ENCODE results near the gene WTAP. TPM values are rescaled to one million over a fixed set of nuclear protein-coding genes. Genes with fewer than 3 reads are reported as not detected.
"Not testable (repeated sequence)": the region's sequence is repeated elsewhere in the genome, so short reads cannot be mapped to it uniquely, and the experiment has no call there.

The WTAP gene
- total RNA-seq, 1 experiment from 2014 or later = 138 TPM

GRCh38 chr6:159730332-159730676, 3.0 kb downstream of the WTAP start:
- Histone ChIP-seq H2BK12ac (ENCODE audit: insufficient read length, low read depth, low read length) (no peak overlapping the region), H2BK15ac (ENCODE audit: low read depth, low read length) (no peak overlapping the region), H3K27me3 (ENCODE audit: insufficient read depth, low read length) (no peaks in the 10 kb centered on the region), H4K5ac (ENCODE audit: insufficient read length, low read depth, low read length) (no peak overlapping the region), H3K4me2 (ENCODE audit: insufficient read depth, insufficient read length, low read length) (no peak overlapping the region), H3K4me1 (ENCODE audit: insufficient read depth, low read length) (no peaks in the 10 kb centered on the region), H3K9ac (ENCODE audit: extremely low read depth, insufficient read length, low read length) (no peak overlapping the region), H3K23ac (ENCODE audit: insufficient read length, low read depth, low read length) (no peak overlapping the region), H3K79me1 (ENCODE audit: insufficient read depth, low read depth, low read length, poor library complexity, severe bottlenecking) (no peaks in the 10 kb centered on the region), H3K27ac (ENCODE audit: insufficient read length, low read depth, low read length) (no peak overlapping the region), H3K79me2 (ENCODE audit: insufficient read depth, low read length) (peaks cover 73% of the 10 kb centered on the region), H3K4ac (ENCODE audit: low read depth, low read length) (no peak overlapping the region), H2AK5ac (ENCODE audit: insufficient read length, low read length) (no peak overlapping the region), H3K9me3 (ENCODE audit: control insufficient read depth, low read depth, low read length) (no peaks in the 10 kb centered on the region), H2BK20ac (ENCODE audit: low read depth, low read length, poor library complexity, severe bottlenecking) (no peak overlapping the region), H4K91ac (ENCODE audit: insufficient read length, low read depth, low read length) (no peak overlapping the region), H3K14ac (ENCODE audit: insufficient read depth, low read length) (no peak overlapping the region), H2BK5ac (ENCODE audit: insufficient read length, low read length) (no peak overlapping the region), H4K8ac (replicated peaks; ENCODE audit: insufficient read length, low read depth, low read length) (no peak overlapping the region), H3T11ph (ENCODE audit: low read length) (no peak overlapping the region), H2AFZ (ENCODE audit: low read length) (no peak overlapping the region), H2BK120ac (ENCODE audit: low read depth, low read length, poor library complexity, severe bottlenecking) (no peak overlapping the region), H3K23me2 (ENCODE audit: insufficient read length, low read depth, low read length, poor library complexity, severe bottlenecking) (peaks cover 3% of the 10 kb centered on the region), H3K18ac (ENCODE audit: insufficient read length, low read depth, low read length) (no peak overlapping the region), H3K56ac (ENCODE audit: insufficient read length, low read depth, low read length) (no peak overlapping the region), H4K20me1 (ENCODE audit: control insufficient read depth, insufficient read depth, insufficient read length) (no peaks in the 10 kb centered on the region)
- no peak overlapping the region for H3K27ac Mint-ChIP-seq
- no peaks in the 10 kb centered on the region; a peak in 2 of 5 replicates for H3K9me3 Mint-ChIP-seq
- peaks cover 19 to 28% of the 10 kb centered on the region in 2 experiments for H3K4me1 Mint-ChIP-seq
- peaks cover 13 to 24% (median 22%) of the 10 kb centered on the region in 3 experiments for H3K36me3 Mint-ChIP-seq (ENCODE audit: insufficient read depth in 1 of 3, low read depth in 3 of 3)
- WGBS (ENCODE audit: extremely low coverage, insufficient read length, low lambda C conversion rate) = no CpG with 5 or more reads among the region's 6 CpGs
- no peaks in the 10 kb centered on the region; the same call in 1 of the 2 replicates for H3K27me3 Mint-ChIP-seq (ENCODE audit: low read depth)
- peak overlapping the region in 1 of 2 experiments; percentile 50; a peak in 1 of 5 replicates for H3K4me3 Mint-ChIP-seq
- TF ChIP-seq, protein P1, sequence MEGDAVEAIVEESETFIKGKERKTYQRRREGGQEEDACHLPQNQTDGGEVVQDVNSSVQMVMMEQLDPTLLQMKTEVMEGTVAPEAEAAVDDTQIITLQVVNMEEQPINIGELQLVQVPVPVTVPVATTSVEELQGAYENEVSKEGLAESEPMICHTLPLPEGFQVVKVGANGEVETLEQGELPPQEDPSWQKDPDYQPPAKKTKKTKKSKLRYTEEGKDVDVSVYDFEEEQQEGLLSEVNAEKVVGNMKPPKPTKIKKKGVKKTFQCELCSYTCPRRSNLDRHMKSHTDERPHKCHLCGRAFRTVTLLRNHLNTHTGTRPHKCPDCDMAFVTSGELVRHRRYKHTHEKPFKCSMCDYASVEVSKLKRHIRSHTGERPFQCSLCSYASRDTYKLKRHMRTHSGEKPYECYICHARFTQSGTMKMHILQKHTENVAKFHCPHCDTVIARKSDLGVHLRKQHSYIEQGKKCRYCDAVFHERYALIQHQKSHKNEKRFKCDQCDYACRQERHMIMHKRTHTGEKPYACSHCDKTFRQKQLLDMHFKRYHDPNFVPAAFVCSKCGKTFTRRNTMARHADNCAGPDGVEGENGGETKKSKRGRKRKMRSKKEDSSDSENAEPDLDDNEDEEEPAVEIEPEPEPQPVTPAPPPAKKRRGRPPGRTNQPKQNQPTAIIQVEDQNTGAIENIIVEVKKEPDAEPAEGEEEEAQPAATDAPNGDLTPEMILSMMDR (conservative IDR thresholded peaks at IDR 0.05) = no peak
- no peak for DNase-seq

DNA sequence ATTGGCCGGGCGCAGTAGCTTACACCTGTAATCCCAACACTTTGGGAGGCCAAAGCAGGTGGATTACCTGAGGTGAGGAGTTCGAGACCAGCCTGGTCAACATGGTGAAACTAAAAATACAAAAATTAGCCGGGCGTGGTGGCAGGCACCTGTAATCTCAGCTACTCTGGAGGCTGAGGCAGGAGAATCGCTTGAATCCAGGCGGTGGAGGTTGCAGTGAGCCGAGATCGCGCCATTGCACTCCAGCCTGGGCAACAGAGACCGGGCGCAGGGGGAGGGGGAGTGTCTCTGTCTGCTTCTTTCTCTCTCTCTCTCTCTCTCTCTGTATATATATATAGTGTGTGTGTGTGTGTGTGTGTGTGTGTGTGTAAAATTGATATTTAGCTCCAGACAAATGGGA, 5.2 kb downstream of the WTAP start:
- H4K5ac ChIP-seq (ENCODE audit: insufficient read length, low read depth, low read length) = not testable (repeated sequence)
- H3K27ac Mint-ChIP-seq = 0 out of 7 replicates have a peak overlapping the region, but pooled peaks of 1 of the 3 experiments have one; percentile 70

More for the DNA sequence above, 5.2 kb downstream of the WTAP start:
- not testable (repeated sequence) for H3K4me3 Mint-ChIP-seq; H2BK20ac ChIP-seq (ENCODE audit: low read depth, low read length, poor library complexity, severe bottlenecking); H3K23ac ChIP-seq (ENCODE audit: insufficient read length, low read depth, low read length); H3K23me2 ChIP-seq (ENCODE audit: insufficient read length, low read depth, low read length, poor library complexity, severe bottlenecking); H3K27me3 ChIP-seq (ENCODE audit: insufficient read depth, low read length); H2AFZ ChIP-seq (ENCODE audit: low read length); H3T11ph ChIP-seq (ENCODE audit: low read length); H3K56ac ChIP-seq (ENCODE audit: insufficient read length, low read depth, low read length); H4K91ac ChIP-seq (ENCODE audit: insufficient read length, low read depth, low read length); H3K18ac ChIP-seq (ENCODE audit: insufficient read length, low read depth, low read length); H4K8ac ChIP-seq (replicated peaks; ENCODE audit: insufficient read length, low read depth, low read length); DNase-seq; H2BK5ac ChIP-seq (ENCODE audit: insufficient read length, low read length); H3K27me3 Mint-ChIP-seq (ENCODE audit: low read depth); H3K4me1 ChIP-seq (ENCODE audit: insufficient read depth, low read length); H3K9me3 Mint-ChIP-seq; H3K14ac ChIP-seq (ENCODE audit: insufficient read depth, low read length); H3K9me3 ChIP-seq (ENCODE audit: control insufficient read depth, low read depth, low read length); H4K20me1 ChIP-seq (ENCODE audit: control insufficient read depth, insufficient read depth, insufficient read length); H3K9ac ChIP-seq (ENCODE audit: extremely low read depth, insufficient read length, low read length); H3K4ac ChIP-seq (ENCODE audit: low read depth, low read length); H3K27ac ChIP-seq (ENCODE audit: insufficient read length, low read depth, low read length); H3K79me1 ChIP-seq (ENCODE audit: insufficient read depth, low read depth, low read length, poor library complexity, severe bottlenecking); H2BK120ac ChIP-seq (ENCODE audit: low read depth, low read length, poor library complexity, severe bottlenecking); H2BK12ac ChIP-seq (ENCODE audit: insufficient read length, low read depth, low read length); H3K4me2 ChIP-seq (ENCODE audit: insufficient read depth, insufficient read length, low read length); H2BK15ac ChIP-seq (ENCODE audit: low read depth, low read length); H2AK5ac ChIP-seq (ENCODE audit: insufficient read length, low read length)
- H3K4me1 Mint-ChIP-seq = peaks cover 15 to 19% of the 10 kb centered on the region in 2 experiments
- no CpG with 5 or more reads among the region's 12 CpGs for WGBS (ENCODE audit: extremely low coverage, insufficient read length, low lambda C conversion rate)
- H3K36me3 Mint-ChIP-seq (ENCODE audit: insufficient read depth in 1 of 3, low read depth in 3 of 3) = peaks cover 10 to 23% (median 21%) of the 10 kb centered on the region in 3 experiments
- H3K79me2 ChIP-seq (ENCODE audit: insufficient read depth, low read length) = peaks cover 79% of the 10 kb centered on the region

Data from H9 (cell line).